Mesenchymal stem cell (in vitro differentiated cells and primary cell): ENCODE measurements around the gene GUCY2F.

ENCODE experiments used
- DNase-seq: peaks from one replicate; pipeline ENCODE4 v3.0.0-alpha.2; 2013
- H2AFZ ChIP-seq: one replicate; pipeline ENCODE4 v1.6.1; 2013; ENCODE audit warnings: low read depth, mild to moderate bottlenecking, control low read depth, inconsistent platforms, low read length, moderate library complexity
- H2AK5ac ChIP-seq: 2 replicates; pipeline ENCODE4 v1.6.1; 2013; ENCODE audit warnings: low read length, moderate library complexity, mild to moderate bottlenecking, inconsistent platforms; ENCODE audit not compliant: severe bottlenecking
- H2BK120ac ChIP-seq: one replicate; pipeline ENCODE4 v1.6.1; 2013; ENCODE audit warnings: low read depth, mild to moderate bottlenecking, inconsistent platforms, low read length, moderate library complexity
- H2BK12ac ChIP-seq, 2 experiments: one replicate each; pipeline ENCODE4 v1.6.1; 2013; ENCODE audit warnings: inconsistent platforms in 2 of 2, low read length in 2 of 2, mild to moderate bottlenecking in 2 of 2, moderate library complexity in 2 of 2, control low read depth in 1 of 2
- H2BK15ac ChIP-seq: one replicate; pipeline ENCODE4 v1.6.1; 2013; ENCODE audit warnings: mild to moderate bottlenecking, low read depth, inconsistent platforms; ENCODE audit not compliant: poor library complexity, severe bottlenecking
- H2BK5ac ChIP-seq: 2 replicates; pipeline ENCODE4 v1.6.1; 2013; ENCODE audit warnings: low read depth, mild to moderate bottlenecking, low read length, control low read depth, inconsistent platforms; ENCODE audit not compliant: poor library complexity, severe bottlenecking
- H3K14ac ChIP-seq, 2 experiments: one replicate each; pipeline ENCODE4 v1.6.1; 2013; ENCODE audit warnings: inconsistent platforms in 2 of 2, low read length in 2 of 2, control low read depth in 1 of 2, mild to moderate bottlenecking in 1 of 2, moderate library complexity in 1 of 2
- H3K18ac ChIP-seq, 2 experiments: one replicate each; pipeline ENCODE4 v1.6.1; 2013; ENCODE audit warnings: inconsistent platforms in 2 of 2, low read length in 2 of 2, control low read depth in 1 of 2, low read depth in 1 of 2, mild to moderate bottlenecking in 1 of 2
- H3K23ac ChIP-seq, 2 experiments: one replicate each; pipeline ENCODE4 v1.6.1; 2013; ENCODE audit warnings: inconsistent platforms in 2 of 2, low read length in 2 of 2, mild to moderate bottlenecking in 2 of 2, moderate library complexity in 2 of 2, control low read depth in 1 of 2
- H3K27ac ChIP-seq: 2 replicates; pipeline ENCODE4 v1.5.1; 2013; ENCODE audit warnings: mild to moderate bottlenecking, moderate library complexity, low read length, control low read depth, inconsistent platforms; ENCODE audit not compliant: poor library complexity, severe bottlenecking
- H3K27me3 ChIP-seq, 2 experiments: 2 replicates each; pipeline versions ENCODE4 v1.6.1 to v1.7.0; 2013; ENCODE audit warnings: low read length in 2 of 2, mild to moderate bottlenecking in 2 of 2, moderate library complexity in 2 of 2, control low read depth in 1 of 2, inconsistent platforms in 1 of 2; ENCODE audit not compliant: control insufficient read depth in 1 of 2, insufficient read depth in 1 of 2
- H3K36me3 ChIP-seq, 2 experiments: 2 replicates each; pipeline versions ENCODE4 v1.6.1 to v1.7.0; 2013; ENCODE audit warnings: low read length in 2 of 2, control low read depth in 1 of 2, inconsistent platforms in 1 of 2, low read depth in 1 of 2, mild to moderate bottlenecking in 1 of 2; ENCODE audit not compliant: insufficient read depth in 2 of 2, control insufficient read depth in 1 of 2
- H3K4ac ChIP-seq, 2 experiments: one replicate each; pipeline ENCODE4 v1.6.1; 2013; ENCODE audit warnings: inconsistent platforms in 2 of 2, low read length in 2 of 2, mild to moderate bottlenecking in 2 of 2, moderate library complexity in 2 of 2, control low read depth in 1 of 2, low read depth in 1 of 2
- H3K4me1 ChIP-seq: 2 replicates; pipeline ENCODE4 v1.6.1; 2013; ENCODE audit warnings: low read depth, low read length, control low read depth; ENCODE audit not compliant: control insufficient read depth, insufficient read depth
- H3K4me2 ChIP-seq: 2 replicates; pipeline ENCODE4 v1.6.1; 2013; ENCODE audit warnings: low read length, mild to moderate bottlenecking, inconsistent platforms; ENCODE audit not compliant: poor library complexity, severe bottlenecking
- H3K4me3 ChIP-seq, 2 experiments: 2 replicates each; pipeline versions ENCODE4 v1.5.1 to v1.7.0; 2013; ENCODE audit warnings: low read length in 2 of 2, mild to moderate bottlenecking in 2 of 2, control low read depth in 1 of 2, low read depth in 1 of 2; ENCODE audit not compliant: insufficient read depth in 1 of 2
- H3K79me1 ChIP-seq: replicated peaks from 2 replicates; pipeline ENCODE4 v1.6.1; 2013; ENCODE audit warnings: mild to moderate bottlenecking, control low read depth, low read length, inconsistent platforms; ENCODE audit not compliant: poor library complexity, severe bottlenecking
- H3K9ac ChIP-seq: 2 replicates; pipeline ENCODE4 v1.7.0; 2013; ENCODE audit warnings: mild to moderate bottlenecking, low read length, moderate library complexity
- H3K9me3 ChIP-seq: 2 replicates; pipeline ENCODE4 v1.7.0; 2013; ENCODE audit warnings: mild to moderate bottlenecking, low read length; ENCODE audit not compliant: control insufficient read depth
- H4K8ac ChIP-seq: one replicate; pipeline ENCODE4 v1.6.1; 2013; ENCODE audit warnings: inconsistent platforms, mild to moderate bottlenecking, low read length, moderate library complexity
- H4K91ac ChIP-seq: one replicate; pipeline ENCODE4 v1.6.1; 2013; ENCODE audit warnings: mild to moderate bottlenecking, low read length, inconsistent platforms
- WGBS: methylation state at CpG from one replicate; pipeline ENCODE4 v1.1.7; 2013; ENCODE audit warnings: mixed read lengths; 5-methylcytosine and 5-hydroxymethylcytosine counted together

Gene GUCY2F

DNA sequence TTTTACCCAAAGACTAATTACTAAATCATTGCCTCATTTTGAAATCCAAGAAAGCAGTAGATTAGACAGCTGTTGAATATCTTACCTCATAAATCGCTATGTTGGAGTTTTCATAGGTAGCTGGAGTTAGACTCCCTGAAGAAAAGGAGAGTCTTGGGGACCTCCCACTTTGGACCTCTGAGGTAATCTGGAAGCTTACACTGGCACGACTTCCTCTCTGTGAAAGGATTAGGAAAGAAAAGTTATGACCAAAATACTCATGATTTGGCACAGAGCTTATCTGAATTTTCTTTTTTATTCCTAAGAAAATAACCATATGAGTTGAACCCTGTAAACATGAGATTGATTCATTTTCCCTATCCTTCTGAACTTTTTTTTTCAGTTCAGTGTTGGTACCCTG lies 40.6 kb downstream of the GUCY2F start:
- no peak overlapping the region for H3K14ac ChIP-seq
- DNase-seq = no peak
- no peak overlapping the region for H3K4me2 ChIP-seq
- no peak overlapping the region for H2BK120ac ChIP-seq
- H3K27ac ChIP-seq = no peak overlapping the region
- no peak overlapping the region for H3K4ac ChIP-seq
- H3K4me1 ChIP-seq = no peaks in the 10 kb centered on the region
- no peaks in the 10 kb centered on the region for H3K9me3 ChIP-seq
- no peak overlapping the region for H4K8ac ChIP-seq
- H2BK15ac ChIP-seq = no peak overlapping the region
- H2BK5ac ChIP-seq = no peak overlapping the region
- H2AK5ac ChIP-seq = no peak overlapping the region
- H4K91ac ChIP-seq = no peak overlapping the region
- H3K36me3 ChIP-seq = no peaks in the 10 kb centered on the region
- H2AFZ ChIP-seq = no peak overlapping the region
- no peak overlapping the region for H3K23ac ChIP-seq
- no peak overlapping the region for H2BK12ac ChIP-seq
- no peaks in the 10 kb centered on the region for H3K79me1 ChIP-seq
- WGBS = 40% methylated on average over 1 of the region's 2 CpGs
- peaks cover 0 to 29% of the 10 kb centered on the region in 2 experiments for H3K27me3 ChIP-seq
- no peak overlapping the region for H3K4me3 ChIP-seq
- H3K18ac ChIP-seq = no peak overlapping the region
- no peak overlapping the region for H3K9ac ChIP-seq

DNA sequence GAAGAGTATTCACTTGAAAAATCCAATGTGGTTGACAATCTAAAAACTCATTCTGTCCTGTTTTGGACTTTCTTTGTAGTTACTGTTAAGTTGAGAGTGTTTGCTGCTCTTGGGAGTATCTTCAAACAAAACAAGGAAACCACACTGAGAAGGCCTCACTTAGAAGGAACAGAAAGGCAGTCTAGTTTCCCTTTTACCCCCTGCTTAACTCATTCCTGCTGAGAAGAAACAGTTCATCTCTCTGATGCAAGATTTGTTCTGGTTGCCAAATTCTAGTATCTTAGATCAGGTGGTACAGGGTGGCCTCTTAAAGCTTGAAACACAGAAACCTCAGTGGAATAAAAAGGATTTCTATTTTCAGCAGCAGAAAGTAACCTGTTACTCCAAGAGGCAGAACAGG lies 41.4 kb downstream of the GUCY2F start:
- H3K18ac ChIP-seq = no peak overlapping the region
- H3K4me2 ChIP-seq = no peak overlapping the region
- H3K14ac ChIP-seq = no peak overlapping the region
- no peaks in the 10 kb centered on the region for H3K79me1 ChIP-seq
- no peak overlapping the region for H4K8ac ChIP-seq
- H3K4ac ChIP-seq = no peak overlapping the region
- no peaks in the 10 kb centered on the region for H3K9me3 ChIP-seq
- H2BK15ac ChIP-seq = no peak overlapping the region
- no peak for DNase-seq
- no peaks in the 10 kb centered on the region for H3K36me3 ChIP-seq
- no peak overlapping the region for H3K4me3 ChIP-seq
- no peaks in the 10 kb centered on the region for H3K4me1 ChIP-seq
- no peak overlapping the region for H2BK12ac ChIP-seq
- no peak overlapping the region for H2BK120ac ChIP-seq
- H4K91ac ChIP-seq = no peak overlapping the region
- peaks cover 0 to 29% of the 10 kb centered on the region in 2 experiments for H3K27me3 ChIP-seq
- no peak overlapping the region for H3K23ac ChIP-seq
- no peak overlapping the region for H2AFZ ChIP-seq
- no peak overlapping the region for H2AK5ac ChIP-seq
- H2BK5ac ChIP-seq = no peak overlapping the region
- H3K9ac ChIP-seq = no peak overlapping the region
- no peak overlapping the region for H3K27ac ChIP-seq

DNA sequence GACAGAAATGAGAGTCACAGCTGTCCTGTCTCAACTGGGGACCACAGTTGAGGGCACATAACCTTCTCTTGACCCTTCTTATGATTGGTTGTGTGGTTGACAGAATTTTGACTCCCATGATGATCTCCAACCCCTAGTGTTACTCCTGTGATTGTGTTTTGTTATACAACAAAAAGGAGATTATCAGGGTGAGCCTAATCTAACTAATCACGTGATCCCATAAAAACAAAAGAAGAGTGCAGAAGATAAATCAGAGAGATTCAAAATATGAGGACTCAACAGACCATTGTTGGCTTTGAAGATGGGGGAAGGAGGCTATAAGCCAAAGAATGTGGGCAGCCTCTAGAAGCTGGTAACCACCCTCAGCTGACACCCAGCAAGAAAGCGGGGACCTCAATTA lies 72.7 kb downstream of the GUCY2F start:
- Histone ChIP-seq H3K14ac (no peak overlapping the region), H3K4me1 (no peaks in the 10 kb centered on the region), H3K36me3 (no peaks in the 10 kb centered on the region), H3K23ac (no peak overlapping the region), H2BK12ac (no peak overlapping the region), H3K79me1 (no peaks in the 10 kb centered on the region), H2BK5ac (no peak overlapping the region), H3K4ac (no peak overlapping the region), H3K4me2 (no peak overlapping the region), H2BK15ac (no peak overlapping the region), H2BK120ac (no peak overlapping the region), H4K91ac (no peak overlapping the region), H3K4me3 (no peak overlapping the region), H3K27me3 (peaks cover 0 to 57% of the 10 kb centered on the region in 2 experiments), H3K27ac (no peak overlapping the region), H3K18ac (no peak overlapping the region), H4K8ac (no peak overlapping the region), H2AFZ (no peak overlapping the region), H3K9me3 (peaks cover 3% of the 10 kb centered on the region), H3K9ac (no peak overlapping the region), H2AK5ac (no peak overlapping the region)
- no peak for DNase-seq
- WGBS = 38% methylated on average over 1 of the region's 2 CpGs

DNA sequence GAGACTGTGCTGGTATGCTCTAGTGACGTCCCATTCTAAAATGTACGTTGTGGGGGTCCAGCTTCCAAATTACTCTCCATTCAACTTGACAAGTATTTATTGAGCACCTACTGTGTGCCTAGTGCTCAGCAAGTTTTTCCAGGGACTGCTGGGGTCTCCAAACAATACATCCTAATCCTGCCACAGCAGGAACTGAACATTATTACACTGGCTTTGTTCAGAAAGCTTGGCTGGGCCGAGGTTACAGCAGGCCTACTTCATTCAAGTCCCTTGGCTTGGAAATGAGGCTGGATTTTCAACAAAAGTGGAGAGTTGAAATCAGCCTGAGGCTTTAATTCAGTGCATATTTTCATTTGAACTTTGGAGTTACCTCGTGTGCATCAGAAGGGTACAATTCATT lies 78.0 kb downstream of the GUCY2F start:
- no peak overlapping the region for H2BK120ac ChIP-seq
- no peak overlapping the region for H3K4me2 ChIP-seq
- H3K18ac ChIP-seq = no peak overlapping the region
- no peak overlapping the region for H3K9ac ChIP-seq
- H4K91ac ChIP-seq = no peak overlapping the region
- H3K27me3 ChIP-seq = peaks cover 0 to 64% of the 10 kb centered on the region in 2 experiments
- no peaks in the 10 kb centered on the region for H3K4me1 ChIP-seq
- DNase-seq = no peak
- peaks cover 3% of the 10 kb centered on the region for H3K9me3 ChIP-seq
- H3K4ac ChIP-seq = no peak overlapping the region
- H2AFZ ChIP-seq = no peak overlapping the region
- H2BK15ac ChIP-seq = no peak overlapping the region
- H3K23ac ChIP-seq = no peak overlapping the region
- no peak overlapping the region for H3K27ac ChIP-seq
- H3K4me3 ChIP-seq = no peak overlapping the region
- H2BK5ac ChIP-seq = no peak overlapping the region
- H2AK5ac ChIP-seq = no peak overlapping the region
- no peak overlapping the region for H3K14ac ChIP-seq
- no peak overlapping the region for H4K8ac ChIP-seq
- 85% methylated on average over 4 of the region's 4 CpGs for WGBS
- no peaks in the 10 kb centered on the region for H3K79me1 ChIP-seq
- no peaks in the 10 kb centered on the region for H3K36me3 ChIP-seq
- no peak overlapping the region for H2BK12ac ChIP-seq
